MM.1S (cell line): Measurements from ENCODE around the gene NUPR2.
"Not testable (repeated sequence)": the region's sequence is repeated elsewhere in the genome, so short reads cannot be mapped to it uniquely, and the experiment has no call there.

Source experiments
- CTCF ChIP-seq: fragments of 300-600 bp; sonication (generic); IDR thresholded peaks from 2 replicates; pipeline ENCODE4 v1.5.1; 2016; ENCODE audit warnings: antibody characterized with exemption, low read length, mixed read lengths
- EZH2 ChIP-seq: fragments of 300-600 bp; sonication (generic); optimal IDR thresholded peaks from 2 replicates; pipeline ENCODE3; 2017; ENCODE audit warnings: low read depth, mild to moderate bottlenecking, antibody characterized with exemption, low read length, mixed read lengths
- EZH2phosphoT487 ChIP-seq: fragments of 300-600 bp; sonication (generic); IDR thresholded peaks from 2 replicates; pipeline ENCODE4 v1.6.1; 2018; ENCODE audit warnings: antibody characterized with exemption, low read length

DNA sequence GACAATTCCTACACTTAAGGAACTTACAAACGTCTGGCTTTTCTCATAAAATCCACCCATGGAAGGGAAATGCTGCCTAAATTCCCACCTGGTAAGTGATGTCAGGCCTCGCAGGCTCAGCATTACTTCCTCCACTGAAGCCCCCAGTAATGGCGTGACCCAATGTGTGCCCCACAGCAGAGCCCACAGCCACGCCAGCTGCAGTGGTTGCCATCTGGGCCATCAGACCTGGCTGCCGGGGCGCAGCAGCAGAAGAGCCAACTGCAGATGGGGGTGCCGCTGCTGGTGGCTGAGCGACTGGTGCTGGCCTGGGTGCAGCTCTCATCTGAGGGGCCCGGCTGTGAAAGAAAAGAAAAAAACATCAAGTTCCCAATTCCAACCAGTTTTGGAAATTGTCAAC, 12.1 kb downstream of the NUPR2 start:
- not testable (repeated sequence) for TF ChIP-seq CTCF, EZH2, EZH2phosphoT487
